VCaP (cell line): ENCODE data around the gene AARS1.
"Not testable (repeated sequence)": the region's sequence is repeated elsewhere in the genome, so short reads cannot be mapped to it uniquely, and the experiment has no call there.

Source experiments
- H3K27ac ChIP-seq: fragments of 450-650 bp; 2 replicates; pipeline ENCODE4 v1.5.1; 2017

Gene AARS1

DNA sequence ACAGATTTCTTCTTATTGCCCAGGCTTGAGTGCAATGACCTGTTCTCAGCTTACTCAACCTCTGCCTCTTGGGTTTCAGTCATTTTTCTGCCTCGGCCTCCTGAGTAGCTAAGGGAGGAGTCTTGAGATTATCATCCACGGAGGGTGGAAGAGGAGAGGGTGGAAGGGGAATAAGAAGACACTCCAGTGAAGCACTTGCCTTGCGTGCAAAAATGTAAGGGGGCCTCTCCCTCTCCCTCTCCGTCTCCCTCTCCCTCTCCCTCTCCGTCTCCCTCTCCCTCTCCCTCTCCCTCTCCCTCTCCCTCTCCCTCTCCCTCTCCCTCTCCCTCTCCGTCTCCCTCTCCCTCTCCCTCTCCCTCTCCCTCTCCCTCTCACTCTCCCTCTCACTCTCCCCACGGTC lies 85.8 kb downstream of the AARS1 start:
- not testable (repeated sequence) for H3K27ac ChIP-seq
